IMR-90 (cell line): Measurements from ENCODE around the gene GRID1. TPM values are rescaled to one million over a fixed set of nuclear protein-coding genes. Genes with fewer than 3 reads are reported as not detected.

Source experiments
- ATAC-seq: fragments of 200-7000 bp; cut with Tn5 transposase; 2 replicates; pipeline ENCODE4 v1.9.1; 2020; ENCODE audit warnings: low read depth, mild to moderate bottlenecking, moderate library complexity
- BruUV-seq: library from RNA; stranded (reverse); fragments of 400-500 nt; replicated peaks from 2 replicates; lab custom pipeline; 2021; lab: Mats Ljungman, UMichigan
- CTCF ChIA-PET: fragments of 300-600 bp; formaldehyde crosslinking; extraction: SDS; loops from one replicate; lab custom pipeline; 2021; ENCODE audit warnings: antibody characterized with exemption; lab: Yijun Ruan, JAX
- POLR2A ChIA-PET: fragments of 300-600 bp; sonication (Branson Sonifier 250); formaldehyde crosslinking; loops from one replicate; lab custom pipeline; 2022; ENCODE audit warnings: antibody characterized with exemption; ENCODE audit not compliant: unreplicated experiment; lab: Charles Lee
- DNase-seq: peaks from one replicate; pipeline ENCODE4 v3.0.0; 2013
- H2AFZ ChIP-seq: replicated peaks from 2 replicates; pipeline ENCODE3; 2013; ENCODE audit warnings: low read length, mild to moderate bottlenecking; ENCODE audit not compliant: poor library complexity
- H2AK5ac ChIP-seq: 2 replicates; pipeline ENCODE4 v1.6.1; 2013; ENCODE audit warnings: low read depth, low read length, inconsistent platforms
- H2AK9ac ChIP-seq: replicated peaks from 2 replicates; pipeline ENCODE3; 2013; ENCODE audit warnings: mild to moderate bottlenecking, low read depth, low read length, moderate library complexity; ENCODE audit not compliant: poor library complexity
- H2BK120ac ChIP-seq: 2 replicates; pipeline ENCODE4 v1.6.1; 2013; ENCODE audit warnings: low read depth, low read length, inconsistent platforms
- H2BK15ac ChIP-seq: 3 replicates; pipeline ENCODE4 v1.6.1; 2013; ENCODE audit warnings: low read depth, low read length, inconsistent platforms
- H2BK20ac ChIP-seq: 2 replicates; pipeline ENCODE4 v1.6.1; 2013; ENCODE audit warnings: low read depth, mild to moderate bottlenecking, inconsistent platforms, low read length, moderate library complexity
- H2BK5ac ChIP-seq: 2 replicates; pipeline ENCODE4 v1.6.1; 2013; ENCODE audit warnings: mild to moderate bottlenecking, low read depth, low read length, inconsistent platforms; ENCODE audit not compliant: poor library complexity, severe bottlenecking
- H3K14ac ChIP-seq: replicated peaks from 2 replicates; pipeline ENCODE4 v1.6.1; 2013; ENCODE audit warnings: low read depth, low read length, inconsistent platforms
- H3K18ac ChIP-seq: 2 replicates; pipeline ENCODE4 v1.6.1; 2013; ENCODE audit warnings: low read depth, low read length, control low read depth
- H3K23ac ChIP-seq: 2 replicates; pipeline ENCODE4 v1.6.1; 2013; ENCODE audit warnings: low read depth, low read length, inconsistent platforms
- H3K27ac ChIP-seq: 2 replicates; pipeline ENCODE4 v1.5.1; 2013; ENCODE audit warnings: mild to moderate bottlenecking, control low read depth, low read length; ENCODE audit not compliant: insufficient read depth
- H3K27me3 ChIP-seq: 2 replicates; pipeline ENCODE4 v1.6.1; 2013; ENCODE audit warnings: low read length; ENCODE audit not compliant: control insufficient read depth, insufficient read depth
- H3K36me3 ChIP-seq: 2 replicates; pipeline ENCODE4 v1.6.1; 2013; ENCODE audit warnings: low read length, mixed read lengths; ENCODE audit not compliant: control insufficient read depth, insufficient read depth
- H3K4ac ChIP-seq: 2 replicates; pipeline ENCODE4 v1.6.1; 2013; ENCODE audit warnings: low read depth, low read length, inconsistent platforms
- H3K4me1 ChIP-seq: 2 replicates; pipeline ENCODE4 v1.6.1; 2013; ENCODE audit warnings: low read length, mixed read lengths; ENCODE audit not compliant: control insufficient read depth, insufficient read depth
- H3K4me2 ChIP-seq: 2 replicates; pipeline ENCODE4 v1.6.1; 2013; ENCODE audit warnings: low read depth, mild to moderate bottlenecking, control low read depth, low read length, moderate library complexity
- H3K4me3 ChIP-seq: 2 replicates; pipeline ENCODE4 v1.5.1; 2013; ENCODE audit warnings: low read depth, mild to moderate bottlenecking, control low read depth, low read length, moderate library complexity; ENCODE audit not compliant: insufficient read depth
- H3K56ac ChIP-seq: 2 replicates; pipeline ENCODE4 v1.6.1; 2013; ENCODE audit warnings: low read length, inconsistent platforms; ENCODE audit not compliant: insufficient read depth; ENCODE audit errors: extremely low read depth
- H3K79me1 ChIP-seq, 2 experiments: 2 replicates each; pipeline ENCODE4 v1.6.1; 2013; ENCODE audit warnings: low read length in 2 of 2, inconsistent platforms in 1 of 2, low read depth in 1 of 2
- H3K9ac ChIP-seq: 2 replicates; pipeline ENCODE4 v1.6.1; 2013; ENCODE audit warnings: low read depth, low read length, control low read depth
- H3K9me1 ChIP-seq: 2 replicates; pipeline ENCODE4 v1.6.1; 2013; ENCODE audit warnings: low read length, inconsistent platforms; ENCODE audit not compliant: insufficient read depth
- H3K9me3 ChIP-seq: 2 replicates; pipeline ENCODE4 v1.6.1; 2013; ENCODE audit warnings: low read length; ENCODE audit not compliant: control insufficient read depth, insufficient read depth
- H4K20me1 ChIP-seq: 2 replicates; pipeline ENCODE4 v1.6.1; 2013; ENCODE audit warnings: low read length, inconsistent platforms; ENCODE audit not compliant: insufficient read depth
- H4K5ac ChIP-seq: 2 replicates; pipeline ENCODE4 v1.6.1; 2013; ENCODE audit warnings: mild to moderate bottlenecking, low read depth, low read length, control low read depth
- H4K8ac ChIP-seq, 2 experiments: 2 replicates each; pipeline ENCODE4 v1.6.1; 2013; ENCODE audit warnings: low read depth in 2 of 2, low read length in 2 of 2, control low read depth in 1 of 2, inconsistent platforms in 1 of 2
- H4K91ac ChIP-seq: 2 replicates; pipeline ENCODE4 v1.6.1; 2013; ENCODE audit warnings: low read depth, low read length, inconsistent platforms; ENCODE audit not compliant: insufficient read depth
- POLR2A ChIP-seq: IDR thresholded peaks from 2 replicates; pipeline ENCODE4 v1.6.1; 2012; ENCODE audit warnings: mild to moderate bottlenecking, low read depth, low read length
- RFX5 ChIP-seq: IDR thresholded peaks from 2 replicates; pipeline ENCODE4 v1.8.0; 2012; ENCODE audit warnings: low read depth, mild to moderate bottlenecking, low read length, moderate library complexity
- WGBS, 2 experiments: methylation state at CpG; one replicate each; pipeline versions ENCODE4 v1.1.5 to v1.1.7; 2013; ENCODE audit warnings: missing lambda C conversion rate in 2 of 2; ENCODE audit not compliant: insufficient read length in 1 of 2; ENCODE audit errors: extremely low coverage in 2 of 2; 5-methylcytosine and 5-hydroxymethylcytosine counted together
- dilution Hi-C: fragments of 300-500 bp; cut with HindIII; formaldehyde crosslinking; loops from one replicate; pipeline ENCODE4 v1.14.3; 2018; ENCODE audit warnings: low sequenced_read_pairs; ENCODE audit not compliant: unreplicated experiment
- in situ Hi-C: fragments of 300-500 bp; cut with MboI; formaldehyde crosslinking; loops from 3 replicates; pipeline ENCODE4 v1.14.3; 2019; ENCODE audit warnings: low sequenced_read_pairs, inconsistent platforms, mixed read lengths
- intact Hi-C: fragments of 100-400 bp; cut with micrococcal nuclease; formaldehyde crosslinking; loops from 2 replicates; pipeline ENCODE4 v1.10.0; 2022
- polyA plus RNA-seq, 3 experiments: library from polyadenylated mRNA; depleted of rRNA; stranded (reverse); fragments of >200 nt; gene quantifications; 2 replicates each; pipeline ENCODE4 v1.2.3, GENCODE V29; 2012; ENCODE audit warnings: low replicate concordance in 1 of 3
- total RNA-seq: library from RNA; depleted of rRNA; stranded (reverse); fragments of >200 nt; gene quantifications from 2 replicates; pipeline ENCODE4 v1.2.3, GENCODE V29; 2012

The GRID1 gene
- total and polyA plus RNA-seq, 2 of the 4 experiments (the other 2 are of a cell fraction), result not detected

DNA sequence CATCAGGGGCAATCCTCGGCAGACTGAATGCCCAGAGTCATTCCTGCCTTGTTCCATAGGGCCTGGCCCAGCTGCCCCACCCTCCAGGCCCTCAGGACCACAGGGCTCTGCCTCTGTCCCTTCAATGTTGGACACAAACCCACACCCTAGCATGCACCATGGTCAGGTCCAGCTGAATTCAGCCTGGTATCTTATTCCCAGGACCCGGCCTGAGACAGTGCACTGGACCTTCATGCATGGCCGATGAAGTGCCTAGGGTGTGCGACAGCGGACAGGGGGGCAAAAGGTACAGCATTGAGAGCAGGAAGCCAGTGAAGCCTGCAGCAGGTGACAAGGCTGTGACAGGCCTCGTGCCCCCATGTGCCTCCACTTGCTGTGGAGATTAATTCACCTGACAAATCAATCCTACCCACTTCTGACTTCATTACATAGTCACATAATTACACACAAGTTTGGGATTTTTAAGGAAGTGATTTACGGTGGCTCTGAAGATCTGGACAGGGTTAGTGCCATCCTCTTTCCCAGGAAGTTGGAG, 261.9 kb downstream of the GRID1 start:
- Histone ChIP-seq H2BK15ac (no peak overlapping the region), H3K9me3 (no peaks in the 10 kb centered on the region), H3K9me1 (no peaks in the 10 kb centered on the region), H3K18ac (no peak overlapping the region), H3K4me2 (no peak overlapping the region), H2AK5ac (no peak overlapping the region), H3K56ac (no peak overlapping the region), H3K4me3 (no peak overlapping the region), H3K14ac (no peak overlapping the region), H2BK20ac (no peak overlapping the region), H3K79me1 (no peaks in the 10 kb centered on the region), H2AFZ (no peak overlapping the region), H3K4me1 (no peaks in the 10 kb centered on the region), H3K4ac (no peak overlapping the region), H3K9ac (no peak overlapping the region), H2AK9ac (no peak overlapping the region), H4K5ac (no peak overlapping the region), H3K36me3 (no peaks in the 10 kb centered on the region), H4K20me1 (no peaks in the 10 kb centered on the region), H4K8ac (no peak overlapping the region), H4K91ac (no peak overlapping the region), H3K27ac (no peak overlapping the region), H3K27me3 (no peaks in the 10 kb centered on the region), H2BK5ac (no peak overlapping the region), H2BK120ac (no peak overlapping the region), H3K23ac (no peak overlapping the region)
- no peak for DNase-seq
- dilution Hi-C loops, result no loop called here
- intact Hi-C loops, result no loop called here
- ChIA-PET CTCF (no interaction called here), POLR2A (no interaction called here)
- ATAC-seq, result no peak
- BruUV-seq, result no TSS peak
- no peak for TF ChIP-seq RFX5
- no peak for TF ChIP-seq POLR2A
- 54% methylated on average over 3 of the region's 7 CpGs; no CpG with 5 or more reads in 1 of the 2 experiments for WGBS, 2 experiments
- in situ Hi-C loops, result no loop called here
